ENCODE data around the gene AIPL1.

DNA sequence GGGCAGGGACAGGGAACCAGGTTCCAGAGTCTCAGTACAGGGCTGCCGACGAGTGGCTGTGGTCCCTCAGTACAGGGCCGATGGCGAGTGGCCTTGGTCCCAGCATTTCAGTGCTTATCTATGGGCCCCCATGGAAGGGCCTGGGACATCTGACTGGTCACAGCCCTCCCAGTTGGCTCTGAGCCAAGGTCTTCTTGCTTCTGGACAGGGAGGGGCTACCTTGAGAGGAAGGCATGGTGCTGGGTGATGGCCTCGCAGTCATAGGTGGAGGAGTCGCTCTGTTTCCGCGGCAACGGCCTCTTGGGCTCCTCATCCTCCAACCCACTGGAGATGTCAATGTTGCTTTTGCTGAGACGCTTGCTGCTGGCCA, 41.9 kb upstream of the AIPL1 start:
- TF ChIP-seq, protein P1, sequence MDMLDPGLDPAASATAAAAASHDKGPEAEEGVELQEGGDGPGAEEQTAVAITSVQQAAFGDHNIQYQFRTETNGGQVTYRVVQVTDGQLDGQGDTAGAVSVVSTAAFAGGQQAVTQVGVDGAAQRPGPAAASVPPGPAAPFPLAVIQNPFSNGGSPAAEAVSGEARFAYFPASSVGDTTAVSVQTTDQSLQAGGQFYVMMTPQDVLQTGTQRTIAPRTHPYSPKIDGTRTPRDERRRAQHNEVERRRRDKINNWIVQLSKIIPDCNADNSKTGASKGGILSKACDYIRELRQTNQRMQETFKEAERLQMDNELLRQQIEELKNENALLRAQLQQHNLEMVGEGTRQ (IDR thresholded peaks at IDR 0.05; ENCODE audit: low read depth, low read length) = no peak
- TF ChIP-seq, protein P2, sequence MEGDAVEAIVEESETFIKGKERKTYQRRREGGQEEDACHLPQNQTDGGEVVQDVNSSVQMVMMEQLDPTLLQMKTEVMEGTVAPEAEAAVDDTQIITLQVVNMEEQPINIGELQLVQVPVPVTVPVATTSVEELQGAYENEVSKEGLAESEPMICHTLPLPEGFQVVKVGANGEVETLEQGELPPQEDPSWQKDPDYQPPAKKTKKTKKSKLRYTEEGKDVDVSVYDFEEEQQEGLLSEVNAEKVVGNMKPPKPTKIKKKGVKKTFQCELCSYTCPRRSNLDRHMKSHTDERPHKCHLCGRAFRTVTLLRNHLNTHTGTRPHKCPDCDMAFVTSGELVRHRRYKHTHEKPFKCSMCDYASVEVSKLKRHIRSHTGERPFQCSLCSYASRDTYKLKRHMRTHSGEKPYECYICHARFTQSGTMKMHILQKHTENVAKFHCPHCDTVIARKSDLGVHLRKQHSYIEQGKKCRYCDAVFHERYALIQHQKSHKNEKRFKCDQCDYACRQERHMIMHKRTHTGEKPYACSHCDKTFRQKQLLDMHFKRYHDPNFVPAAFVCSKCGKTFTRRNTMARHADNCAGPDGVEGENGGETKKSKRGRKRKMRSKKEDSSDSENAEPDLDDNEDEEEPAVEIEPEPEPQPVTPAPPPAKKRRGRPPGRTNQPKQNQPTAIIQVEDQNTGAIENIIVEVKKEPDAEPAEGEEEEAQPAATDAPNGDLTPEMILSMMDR (conservative IDR thresholded peaks at IDR 0.05; ENCODE audit: low read depth, low read length) = no peak
- TF ChIP-seq POLR2A (IDR thresholded peaks at IDR 0.05; ENCODE audit: low read depth, low read length) (no peak), FOS (IDR thresholded peaks at IDR 0.05; ENCODE audit: low read depth, low read length) (no peak), NFE2L2 (IDR thresholded peaks at IDR 0.05; ENCODE audit: low read depth, low read length) (no peak), SMC3 (IDR thresholded peaks at IDR 0.05; ENCODE audit: low read depth, low read length) (no peak), MAZ (IDR thresholded peaks at IDR 0.05; ENCODE audit: borderline replicate concordance, low read depth, low read length) (no peak), CEBPB (IDR thresholded peaks at IDR 0.05; ENCODE audit: low read depth, low read length) (no peak), RAD21 (IDR thresholded peaks at IDR 0.05; ENCODE audit: low read length) (no peak), MXI1 (IDR thresholded peaks at IDR 0.05; ENCODE audit: borderline replicate concordance, low read depth, low read length) (no peak), RFX5 (IDR thresholded peaks at IDR 0.05; ENCODE audit: low read depth, low read length) (no peak), MAFK (IDR thresholded peaks at IDR 0.05; ENCODE audit: low read depth, low read length) (no peak)
- TF ChIP-seq, protein P3, sequence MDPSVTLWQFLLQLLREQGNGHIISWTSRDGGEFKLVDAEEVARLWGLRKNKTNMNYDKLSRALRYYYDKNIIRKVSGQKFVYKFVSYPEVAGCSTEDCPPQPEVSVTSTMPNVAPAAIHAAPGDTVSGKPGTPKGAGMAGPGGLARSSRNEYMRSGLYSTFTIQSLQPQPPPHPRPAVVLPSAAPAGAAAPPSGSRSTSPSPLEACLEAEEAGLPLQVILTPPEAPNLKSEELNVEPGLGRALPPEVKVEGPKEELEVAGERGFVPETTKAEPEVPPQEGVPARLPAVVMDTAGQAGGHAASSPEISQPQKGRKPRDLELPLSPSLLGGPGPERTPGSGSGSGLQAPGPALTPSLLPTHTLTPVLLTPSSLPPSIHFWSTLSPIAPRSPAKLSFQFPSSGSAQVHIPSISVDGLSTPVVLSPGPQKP (IDR thresholded peaks at IDR 0.05; ENCODE audit: borderline replicate concordance, low read depth, low read length) = no peak
